Central memory CD8-positive, alpha-beta T cell (primary cell): ENCODE results near the gene GIGYF1.

Source experiments
- ATAC-seq: fragments of 150-1000 bp; cut with Tn5 transposase; replicated peaks from 2 replicates; pipeline ENCODE4 v1.10.0; 2022; ENCODE audit warnings: mild to moderate bottlenecking, moderate FRiP score, moderate number of reproducible peaks; ENCODE audit not compliant: poor library complexity, severe bottlenecking; ENCODE audit errors: extremely low read depth
- DNase-seq, 2 donors: peaks; one replicate each; pipeline ENCODE4 v3.0.0; 2021; ENCODE audit warnings: low spot score in 2 of 2
- H3K27ac Mint-ChIP-seq: one replicate; pipeline ENCODE4 v1.8.0; 2022; ENCODE audit warnings: low read depth, mild to moderate bottlenecking, moderate library complexity, mixed read lengths
- H3K27me3 Mint-ChIP-seq: one replicate; pipeline ENCODE4 v1.8.0; 2022; ENCODE audit warnings: mixed read lengths
- H3K36me3 Mint-ChIP-seq: one replicate; pipeline ENCODE4 v1.8.0; 2022; ENCODE audit warnings: mild to moderate bottlenecking, moderate library complexity, mixed read lengths; ENCODE audit not compliant: insufficient read depth
- H3K4me1 Mint-ChIP-seq: one replicate; pipeline ENCODE4 v1.8.0; 2022; ENCODE audit warnings: mixed read lengths
- H3K4me3 Mint-ChIP-seq: one replicate; pipeline ENCODE4 v1.8.0; 2022; ENCODE audit warnings: mild to moderate bottlenecking, moderate library complexity, mixed read lengths
- H3K9me3 Mint-ChIP-seq: one replicate; pipeline ENCODE4 v1.8.0; 2022; ENCODE audit warnings: mixed read lengths

The GIGYF1 gene

DNA sequence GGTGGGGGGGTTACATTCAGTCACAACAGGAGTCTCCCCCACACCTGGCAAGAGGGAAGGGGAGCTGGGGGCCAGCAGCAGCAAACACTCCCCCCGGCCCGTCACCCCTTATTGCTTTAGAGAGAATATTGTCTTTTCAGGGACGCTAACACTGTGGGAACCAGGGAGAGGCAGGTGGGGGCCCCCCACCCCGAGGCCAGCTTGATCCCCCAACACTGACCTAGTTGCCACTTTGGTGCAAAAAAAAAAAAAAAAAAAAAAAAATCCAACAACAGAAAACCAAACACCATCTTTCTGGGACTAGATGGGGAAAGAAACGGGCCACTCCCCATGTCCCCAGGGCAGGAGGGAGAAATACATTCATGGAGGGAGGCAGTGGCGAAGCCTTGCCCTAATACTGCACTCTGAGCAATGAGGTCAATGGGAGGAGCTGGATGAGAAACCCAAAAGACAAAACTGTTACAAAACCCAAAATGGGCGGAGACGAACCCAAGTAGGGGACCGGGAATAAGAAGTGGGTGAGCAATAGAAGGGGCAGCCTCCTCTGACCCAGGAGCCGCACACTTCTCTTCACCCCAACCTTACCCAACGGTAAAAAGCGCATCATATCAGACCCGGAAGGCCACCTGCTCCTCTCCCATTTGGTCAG is 14.0 kb downstream of the GIGYF1 start:
- H3K27ac Mint-ChIP-seq: no peak overlapping the region
- no peak overlapping the region for H3K4me3 Mint-ChIP-seq
- H3K4me1 Mint-ChIP-seq: peaks cover 19% of the 10 kb centered on the region
- no peak for ATAC-seq
- H3K27me3 Mint-ChIP-seq: no peaks in the 10 kb centered on the region
- peaks cover 34% of the 10 kb centered on the region for H3K36me3 Mint-ChIP-seq
- no peaks in the 10 kb centered on the region for H3K9me3 Mint-ChIP-seq
- no peak for DNase-seq

DNA sequence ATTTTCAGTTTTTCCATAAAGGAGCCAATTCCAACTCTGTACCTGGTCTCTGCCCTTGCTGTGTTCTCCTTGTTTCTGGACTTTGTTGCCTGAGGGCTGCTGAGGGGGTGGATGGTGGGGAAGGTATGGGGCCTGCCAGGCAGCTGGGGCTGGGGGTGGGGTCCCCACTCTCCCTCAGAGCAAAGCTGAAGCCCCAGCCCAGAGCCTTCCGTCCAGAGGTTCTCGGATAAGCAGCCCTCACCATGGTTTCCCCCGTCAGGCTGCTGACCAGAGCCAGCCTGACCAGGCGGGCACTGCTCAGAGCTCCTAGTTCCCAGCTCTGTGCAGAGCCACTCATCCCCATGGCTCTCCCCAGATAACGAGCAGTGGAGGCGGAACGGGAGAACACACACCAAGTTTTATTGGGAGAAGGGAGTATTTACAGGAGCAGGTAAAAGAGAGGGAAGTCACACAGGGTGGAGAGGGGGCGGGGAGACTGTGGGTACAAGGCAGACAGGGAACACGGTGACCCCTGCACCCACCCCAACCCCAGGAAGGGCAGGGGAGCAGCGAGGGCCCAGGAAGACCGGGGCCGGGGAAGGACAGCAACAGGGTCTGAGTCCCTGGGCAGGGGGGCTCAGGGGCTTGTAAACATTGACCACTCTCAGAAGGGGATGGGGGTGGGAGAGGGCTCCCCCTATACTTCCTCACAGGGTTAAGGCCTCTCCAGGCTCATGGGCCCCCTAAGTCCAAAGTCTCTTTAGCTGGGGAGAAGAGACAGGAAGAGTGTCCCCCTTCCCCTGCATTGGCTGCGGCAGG is 14.7 kb downstream of the GIGYF1 start:
- H3K27ac Mint-ChIP-seq: peak overlapping the region; percentile 50
- H3K36me3 Mint-ChIP-seq: peaks cover 37% of the 10 kb centered on the region

DNA sequence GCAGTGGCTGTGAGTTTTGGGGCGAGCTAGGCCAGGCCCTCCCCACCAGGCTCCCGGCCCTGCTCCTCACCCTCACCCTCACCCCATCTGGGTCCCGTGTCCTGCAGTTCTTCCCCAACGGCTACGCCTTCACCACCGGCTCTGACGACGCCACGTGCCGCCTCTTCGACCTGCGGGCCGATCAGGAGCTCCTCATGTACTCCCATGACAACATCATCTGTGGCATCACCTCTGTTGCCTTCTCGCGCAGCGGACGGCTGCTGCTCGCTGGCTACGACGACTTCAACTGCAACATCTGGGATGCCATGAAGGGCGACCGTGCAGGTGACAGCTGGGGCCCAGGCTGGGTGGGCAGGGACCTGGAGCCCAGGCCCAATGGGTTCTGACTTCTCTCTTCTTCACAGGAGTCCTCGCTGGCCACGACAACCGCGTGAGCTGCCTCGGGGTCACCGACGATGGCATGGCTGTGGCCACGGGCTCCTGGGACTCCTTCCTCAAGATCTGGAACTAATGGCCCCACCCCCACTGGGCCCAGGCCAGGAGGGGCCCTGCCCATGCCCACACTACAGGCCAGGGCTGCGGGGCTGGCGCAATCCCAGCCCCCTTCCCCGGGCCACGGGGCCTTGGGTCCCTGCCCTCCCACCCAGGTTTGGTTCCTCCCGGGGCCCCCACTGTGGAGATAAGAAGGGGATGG is 15.6 kb downstream of the GIGYF1 start:
- ATAC-seq: no peak

More for the DNA sequence above, 14.7 kb downstream of the GIGYF1 start:
- peaks cover 19% of the 10 kb centered on the region for H3K4me1 Mint-ChIP-seq
- no peaks in the 10 kb centered on the region for H3K9me3 Mint-ChIP-seq
- DNase-seq (no peak), ATAC-seq (no peak)
- no peak overlapping the region for H3K4me3 Mint-ChIP-seq
- H3K27me3 Mint-ChIP-seq: no peaks in the 10 kb centered on the region

DNA sequence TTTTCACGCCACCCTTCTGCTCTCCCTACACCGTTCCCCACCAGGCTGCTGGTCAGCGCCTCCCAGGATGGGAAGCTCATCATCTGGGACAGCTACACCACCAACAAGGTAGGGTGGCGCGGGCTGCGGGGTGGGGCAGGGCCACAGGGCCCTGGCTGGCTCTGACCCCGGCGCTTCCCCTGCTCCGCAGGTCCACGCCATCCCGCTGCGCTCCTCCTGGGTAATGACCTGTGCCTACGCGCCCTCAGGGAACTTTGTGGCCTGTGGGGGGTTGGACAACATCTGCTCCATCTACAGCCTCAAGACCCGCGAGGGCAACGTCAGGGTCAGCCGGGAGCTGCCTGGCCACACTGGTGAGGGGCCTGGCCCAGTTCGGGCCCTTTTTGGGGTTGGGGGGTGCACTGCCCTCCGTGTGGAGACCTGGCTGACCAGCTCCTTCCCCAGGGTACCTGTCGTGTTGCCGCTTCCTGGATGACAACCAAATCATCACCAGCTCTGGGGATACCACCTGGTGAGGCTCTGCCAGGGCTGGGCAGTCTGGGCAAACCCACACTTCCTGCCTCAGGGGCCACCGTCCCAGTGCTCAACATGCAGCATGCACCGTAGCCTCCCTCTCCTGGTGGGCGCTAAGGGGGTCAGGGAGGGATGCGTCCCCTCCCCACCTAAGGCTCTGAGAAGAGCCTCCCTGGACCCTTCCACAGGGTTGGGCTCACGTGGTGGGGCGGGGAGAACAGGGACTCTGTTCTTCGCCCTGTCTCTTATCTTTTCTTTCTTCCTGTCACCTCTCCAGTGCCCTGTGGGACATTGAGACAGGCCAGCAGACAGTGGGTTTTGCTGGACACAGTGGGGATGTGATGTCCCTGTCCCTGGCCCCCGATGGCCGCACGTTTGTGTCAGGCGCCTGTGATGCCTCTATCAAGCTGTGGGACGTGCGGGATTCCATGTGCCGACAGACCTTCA is 16.5 kb downstream of the GIGYF1 start:
- Mint-ChIP-seq H3K4me1 (peaks cover 24% of the 10 kb centered on the region), H3K9me3 (no peaks in the 10 kb centered on the region), H3K27me3 (no peaks in the 10 kb centered on the region), H3K4me3 (peak overlapping the region; percentile 57), H3K27ac (peak overlapping the region; percentile 76), H3K36me3 (peaks cover 49% of the 10 kb centered on the region)
- DNase-seq: no peak
- ATAC-seq: no peak

More for the DNA sequence above, 15.6 kb downstream of the GIGYF1 start:
- H3K4me3 Mint-ChIP-seq: peak overlapping the region; percentile 57
- H3K4me1 Mint-ChIP-seq: peaks cover 19% of the 10 kb centered on the region
- peaks cover 41% of the 10 kb centered on the region for H3K36me3 Mint-ChIP-seq
- H3K27me3 Mint-ChIP-seq: no peaks in the 10 kb centered on the region
- peak overlapping the region; percentile 76 for H3K27ac Mint-ChIP-seq
- DNase-seq: no peak
- no peaks in the 10 kb centered on the region for H3K9me3 Mint-ChIP-seq

DNA sequence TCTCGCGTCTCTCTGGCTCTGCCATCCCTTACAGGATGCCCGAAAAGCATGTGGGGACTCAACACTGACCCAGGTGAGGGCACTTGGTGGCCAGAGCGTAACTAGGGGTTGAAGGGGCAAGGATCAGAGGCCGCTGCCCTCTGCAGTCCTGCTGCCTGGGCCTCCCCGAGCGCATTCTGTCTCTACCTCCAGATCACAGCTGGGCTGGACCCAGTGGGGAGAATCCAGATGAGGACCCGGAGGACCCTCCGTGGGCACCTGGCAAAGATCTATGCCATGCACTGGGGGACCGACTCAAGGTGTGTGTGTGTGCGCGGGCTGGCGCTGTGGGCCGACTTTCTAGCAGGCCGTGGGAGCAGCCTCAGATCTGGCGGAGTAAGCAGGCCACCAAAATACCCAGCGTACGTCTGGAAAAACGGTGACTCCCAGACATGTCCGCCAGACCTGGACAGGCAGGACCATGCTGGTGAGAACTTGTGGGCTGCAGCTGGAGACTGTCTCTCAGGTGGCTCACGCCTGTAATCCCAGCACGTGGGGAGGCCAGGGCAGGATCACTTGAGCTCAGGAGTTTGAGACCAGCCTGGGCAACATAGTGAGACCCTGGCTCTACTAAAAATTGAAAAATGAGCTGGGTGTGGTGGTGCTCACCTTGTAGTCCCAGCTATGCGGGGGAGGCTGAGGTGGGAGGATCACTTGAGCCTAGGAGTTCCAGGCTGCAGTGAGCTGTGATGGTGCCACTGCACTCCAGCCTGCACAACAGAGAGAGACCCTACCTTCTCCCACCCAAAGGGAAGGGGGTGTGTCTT is 17.3 kb downstream of the GIGYF1 start:
- Mint-ChIP-seq H3K9me3 (no peaks in the 10 kb centered on the region), H3K4me1 (peaks cover 24% of the 10 kb centered on the region), H3K4me3 (peak overlapping the region; percentile 98), H3K36me3 (peaks cover 50% of the 10 kb centered on the region), H3K27ac (peak overlapping the region; percentile 90), H3K27me3 (no peaks in the 10 kb centered on the region)
- DNase-seq (no peak), ATAC-seq (no peak)

DNA sequence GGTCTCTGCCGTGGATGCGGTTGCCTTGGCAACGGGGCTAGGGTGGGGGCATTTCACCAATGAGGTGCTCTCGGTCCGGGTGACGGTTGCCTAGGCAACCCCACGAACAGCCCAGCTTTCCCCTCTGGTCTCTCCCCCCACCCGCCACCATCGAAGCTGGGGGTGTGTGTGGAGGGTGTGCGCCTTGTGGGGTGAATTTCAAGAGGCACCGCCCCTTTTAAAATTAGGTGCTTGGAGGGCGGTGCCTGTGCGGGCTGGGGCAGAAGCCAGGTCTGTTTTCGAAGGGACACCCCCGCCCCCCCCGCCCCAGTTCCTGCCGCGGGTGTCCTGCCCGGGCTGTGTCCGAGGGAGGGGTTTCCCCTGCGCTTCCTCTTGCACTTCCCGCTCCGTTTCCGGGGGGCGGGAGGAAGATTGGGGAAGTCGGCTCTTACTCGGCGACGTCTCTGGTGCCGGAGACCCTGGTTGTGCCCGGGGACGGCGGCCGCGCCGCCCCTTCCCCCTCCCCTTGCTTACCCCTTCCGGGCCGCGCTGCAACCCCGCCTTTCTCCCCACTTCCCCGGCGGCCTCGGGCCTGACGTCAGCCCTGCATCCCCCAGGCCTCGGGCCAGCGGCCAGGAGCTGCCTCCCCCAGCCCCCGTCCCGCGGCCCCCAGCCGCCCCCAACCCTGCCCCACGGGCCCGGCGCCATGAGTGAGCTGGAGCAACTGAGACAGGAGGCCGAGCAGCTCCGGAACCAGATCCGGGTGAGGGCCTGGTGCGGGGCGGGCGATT is 18.3 kb downstream of the GIGYF1 start:
- H3K9me3 Mint-ChIP-seq: no peaks in the 10 kb centered on the region
- peak overlapping the region; percentile 90 for H3K27ac Mint-ChIP-seq
- peaks cover 50% of the 10 kb centered on the region for H3K36me3 Mint-ChIP-seq
- peak; percentile 67 for ATAC-seq
- DNase-seq: peak; percentile 73 to 89
- peak overlapping the region; percentile 98 for H3K4me3 Mint-ChIP-seq
- H3K27me3 Mint-ChIP-seq: no peaks in the 10 kb centered on the region
- peaks cover 24% of the 10 kb centered on the region for H3K4me1 Mint-ChIP-seq

DNA sequence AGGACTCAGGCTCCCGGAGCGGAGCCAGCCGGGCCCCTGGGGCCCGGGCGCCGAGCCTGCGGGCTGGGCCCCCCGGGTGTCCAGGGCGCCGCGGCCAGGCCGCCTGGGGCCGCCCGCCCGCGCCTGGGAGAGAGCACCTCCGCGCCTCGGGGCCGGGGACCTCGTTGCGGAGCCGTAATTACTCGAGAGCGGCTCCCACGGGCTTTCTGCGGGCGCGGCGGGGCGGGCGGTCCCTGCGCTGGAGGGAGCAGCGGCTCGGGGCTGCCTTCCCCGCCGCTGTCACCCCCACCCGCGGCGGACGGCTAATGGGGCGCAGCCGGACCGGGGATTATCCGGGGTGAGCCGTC is 19.0 kb downstream of the GIGYF1 start:
- H3K36me3 Mint-ChIP-seq: peaks cover 44% of the 10 kb centered on the region
- ATAC-seq: peak; percentile 7
- DNase-seq: peak in 1 of 2 donors; percentile 31

DNA sequence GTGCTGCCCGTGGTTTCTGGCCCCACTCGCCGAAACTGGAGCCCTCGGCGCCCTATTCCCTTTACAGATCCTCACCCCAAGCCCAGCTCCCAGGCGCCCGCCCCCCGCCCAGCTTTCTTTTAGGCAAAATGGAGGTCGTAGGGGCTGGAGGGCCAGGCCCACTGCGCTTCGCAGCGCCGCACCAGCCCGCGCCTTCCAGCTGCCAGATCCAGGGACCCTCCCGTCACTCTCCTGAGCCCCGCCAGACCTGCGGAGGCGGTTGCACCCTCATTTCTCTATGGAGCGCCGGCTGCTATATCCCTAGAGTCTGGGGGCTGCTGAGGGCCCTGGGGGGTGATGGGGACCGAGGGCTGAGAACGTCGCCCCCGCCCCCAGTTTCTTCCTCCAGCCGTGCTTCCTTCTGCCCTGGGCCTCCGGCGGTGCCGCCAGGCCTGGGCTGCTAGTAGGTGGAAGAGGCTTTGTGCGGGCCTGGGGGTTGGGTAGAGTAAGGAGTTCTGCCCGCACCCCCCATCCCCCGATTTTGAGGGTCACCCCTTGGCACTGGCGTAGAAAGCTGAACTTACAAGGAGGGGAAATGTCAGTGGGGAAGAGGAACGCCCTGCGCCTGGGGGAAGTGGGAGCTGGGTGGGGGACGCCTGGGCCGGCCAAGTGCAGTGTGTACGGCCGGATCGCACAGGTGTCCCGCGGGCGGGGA is 19.5 kb downstream of the GIGYF1 start:
- H3K27me3 Mint-ChIP-seq: no peaks in the 10 kb centered on the region
- no peak for ATAC-seq

More for the DNA sequence above, 19.0 kb downstream of the GIGYF1 start:
- peak overlapping the region; percentile 98 for H3K4me3 Mint-ChIP-seq
- H3K4me1 Mint-ChIP-seq: peaks cover 21% of the 10 kb centered on the region
- no peaks in the 10 kb centered on the region for H3K27me3 Mint-ChIP-seq
- H3K9me3 Mint-ChIP-seq: no peaks in the 10 kb centered on the region
- peak overlapping the region; percentile 95 for H3K27ac Mint-ChIP-seq

DNA sequence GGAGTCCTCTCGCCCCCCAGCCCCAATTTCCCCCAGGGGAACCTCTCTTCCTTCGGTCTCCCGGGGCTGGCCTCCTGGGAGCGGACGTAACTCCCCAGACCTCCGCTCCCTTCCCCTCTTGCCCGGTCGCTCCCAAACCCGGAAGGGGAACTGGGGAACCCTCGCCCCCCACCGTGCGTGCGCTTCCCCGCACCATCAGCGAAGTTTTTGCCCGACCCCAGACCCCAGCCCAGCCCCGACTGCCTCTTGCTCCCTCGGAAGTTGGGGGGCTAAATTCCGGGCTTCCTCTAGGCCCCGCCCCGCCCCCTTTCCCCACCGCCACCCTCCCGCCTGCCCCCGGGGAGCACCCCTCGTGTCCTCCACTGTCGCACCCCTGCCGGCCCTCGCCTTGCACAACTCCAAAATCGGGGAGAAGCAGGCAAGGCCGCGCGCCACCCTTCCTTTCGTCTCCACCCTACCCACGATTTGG is 20.1 kb downstream of the GIGYF1 start:
- DNase-seq (peak; percentile 37 to 41), ATAC-seq (no peak)
- Mint-ChIP-seq H3K36me3 (peaks cover 38% of the 10 kb centered on the region), H3K27me3 (no peaks in the 10 kb centered on the region), H3K9me3 (no peaks in the 10 kb centered on the region), H3K27ac (peak overlapping the region; percentile 95), H3K4me1 (peaks cover 12% of the 10 kb centered on the region), H3K4me3 (peak overlapping the region; percentile 98)

More for the DNA sequence above, 19.5 kb downstream of the GIGYF1 start:
- no peak for DNase-seq
- Mint-ChIP-seq H3K27ac (peak overlapping the region; percentile 95), H3K9me3 (no peaks in the 10 kb centered on the region), H3K4me1 (peaks cover 18% of the 10 kb centered on the region), H3K4me3 (peak overlapping the region; percentile 98), H3K36me3 (peaks cover 40% of the 10 kb centered on the region)

DNA sequence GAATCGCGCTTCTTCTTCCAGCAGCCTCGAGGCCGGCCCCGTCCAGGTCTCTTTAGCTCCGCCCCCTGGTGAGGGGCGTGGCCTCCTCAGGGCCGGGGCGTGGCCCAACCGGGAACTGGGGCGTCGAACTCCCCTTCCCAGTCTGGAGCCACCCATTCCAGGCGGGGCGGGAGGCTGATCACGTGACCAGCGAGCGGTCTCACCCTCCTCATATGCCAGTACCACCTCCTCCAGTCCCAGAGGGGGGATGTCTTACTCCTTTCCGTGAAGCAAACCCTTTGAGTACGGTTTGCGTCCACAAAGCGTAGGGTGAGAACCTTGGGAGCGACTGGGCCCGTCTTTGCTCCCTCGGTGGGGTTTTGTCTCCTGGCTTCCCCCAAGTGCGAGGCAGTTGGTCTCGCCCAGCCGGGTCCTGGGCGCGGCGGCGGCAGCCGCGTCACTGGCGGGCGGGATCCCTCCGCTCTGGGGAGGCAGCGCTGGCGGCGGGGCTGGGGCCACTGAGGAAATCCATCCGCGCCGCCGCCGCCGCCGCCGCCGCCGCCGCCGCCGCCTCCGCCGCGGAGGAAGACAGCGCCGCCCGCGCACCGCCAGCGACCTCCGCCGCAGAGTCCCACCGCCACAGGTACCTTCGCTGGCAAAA is 20.6 kb downstream of the GIGYF1 start, which contains the start of gene GNB2:
GNB2 (plus strand) TSS at position 439 of the 640 bp plus-strand sequence. CDS start 2,526 bp downstream, outside the sequence.
- DNase-seq (peak; percentile 94 to 95), ATAC-seq (peak; percentile 57)
- Mint-ChIP-seq H3K27me3 (no peaks in the 10 kb centered on the region), H3K4me3 (peak within 1 kb of the TSS; percentile 98), H3K36me3 (peaks cover 38% of the 10 kb centered on the region), H3K9me3 (no peaks in the 10 kb centered on the region), H3K27ac (peak within 1 kb of the TSS; percentile 95), H3K4me1 (peaks cover 12% of the 10 kb centered on the region)
